MM.1S (cell line): Measurements from ENCODE around the gene TELO2.

Experiments used
- DNase-seq: peaks from one replicate; pipeline ENCODE4 v3.0.0-alpha.2; 2015
- H2AFZ ChIP-seq: fragments of 300-600 bp; sonication (generic); 2 replicates; pipeline ENCODE4 v1.6.0; 2016; ENCODE audit warnings: antibody characterized with exemption, low read length
- H3F3A ChIP-seq: fragments of 300-600 bp; sonication (generic); 2 replicates; pipeline ENCODE4 v1.6.1; 2016; ENCODE audit warnings: mild to moderate bottlenecking, antibody characterized with exemption, low read length, moderate library complexity, mixed read lengths; ENCODE audit not compliant: insufficient read depth
- H3K27ac ChIP-seq: fragments of 300-600 bp; sonication (generic); 2 replicates; pipeline ENCODE4 v1.5.1; 2016; ENCODE audit warnings: mild to moderate bottlenecking, low read length
- H3K27me3 ChIP-seq: fragments of 300-600 bp; sonication (generic); replicated peaks from 2 replicates; pipeline ENCODE4 v1.6.0; 2016; ENCODE audit warnings: low read length; ENCODE audit not compliant: insufficient read depth
- H3K36me3 ChIP-seq: fragments of 300-600 bp; sonication (generic); replicated peaks from 2 replicates; pipeline ENCODE4 v1.6.1; 2016; ENCODE audit warnings: mild to moderate bottlenecking, low read length, mixed read lengths; ENCODE audit not compliant: insufficient read depth
- H3K4me1 ChIP-seq: fragments of 300-600 bp; sonication (generic); 2 replicates; pipeline ENCODE4 v1.6.1; 2016; ENCODE audit warnings: low read length, mixed read lengths
- H3K4me2 ChIP-seq: fragments of 300-600 bp; sonication (generic); 2 replicates; pipeline ENCODE4 v1.6.0; 2016; ENCODE audit warnings: low read depth, low read length
- H3K4me3 ChIP-seq: fragments of 300-600 bp; sonication (generic); 2 replicates; pipeline ENCODE4 v1.5.1; 2016; ENCODE audit warnings: low read length, mixed read lengths
- H3K79me2 ChIP-seq: fragments of 300-600 bp; sonication (generic); 2 replicates; pipeline ENCODE4 v1.6.1; 2016; ENCODE audit warnings: mixed run types, low read length, mixed read lengths
- H3K9ac ChIP-seq: fragments of 300-600 bp; sonication (generic); 2 replicates; pipeline ENCODE4 v1.6.1; 2016; ENCODE audit warnings: low read length, mixed read lengths
- H3K9me2 ChIP-seq: fragments of 300-600 bp; sonication (generic); replicated peaks from 2 replicates; pipeline ENCODE4 v1.6.1; 2016; ENCODE audit warnings: mild to moderate bottlenecking, low read length, mixed read lengths; ENCODE audit not compliant: insufficient read depth
- H3K9me3 ChIP-seq: fragments of 300-600 bp; sonication (generic); replicated peaks from 2 replicates; pipeline ENCODE4 v1.6.1; 2016; ENCODE audit warnings: mild to moderate bottlenecking, low read length, mixed read lengths; ENCODE audit not compliant: insufficient read depth
- H4K20me1 ChIP-seq: fragments of 300-600 bp; sonication (generic); 2 replicates; pipeline ENCODE4 v1.6.1; 2016; ENCODE audit warnings: mild to moderate bottlenecking, low read length, moderate library complexity, mixed read lengths; ENCODE audit not compliant: insufficient read depth
- CTCF ChIP-seq: fragments of 300-600 bp; sonication (generic); IDR thresholded peaks from 2 replicates; pipeline ENCODE4 v1.5.1; 2016; ENCODE audit warnings: antibody characterized with exemption, low read length, mixed read lengths
- EZH2 ChIP-seq: fragments of 300-600 bp; sonication (generic); optimal IDR thresholded peaks from 2 replicates; pipeline ENCODE3; 2017; ENCODE audit warnings: low read depth, mild to moderate bottlenecking, antibody characterized with exemption, low read length, mixed read lengths
- EZH2phosphoT487 ChIP-seq: fragments of 300-600 bp; sonication (generic); IDR thresholded peaks from 2 replicates; pipeline ENCODE4 v1.6.1; 2018; ENCODE audit warnings: antibody characterized with exemption, low read length

TELO2 gene

GRCh38 chr16:1540556-1540855, 47.3 kb downstream of the TELO2 start:
- no peaks in the 10 kb centered on the region for H3K79me2 ChIP-seq
- H3K4me1 ChIP-seq = peaks cover 13% of the 10 kb centered on the region

GRCh38 chr16:1541293-1542165, 48.4 kb downstream of the TELO2 start:
- Histone ChIP-seq H3F3A (no peaks in the 10 kb centered on the region), H2AFZ (no peak overlapping the region), H3K4me3 (no peak overlapping the region), H3K9me3 (no peaks in the 10 kb centered on the region), H3K79me2 (no peaks in the 10 kb centered on the region), H3K36me3 (no peaks in the 10 kb centered on the region), H4K20me1 (no peaks in the 10 kb centered on the region), H3K4me2 (no peak overlapping the region), H3K4me1 (peaks cover 16% of the 10 kb centered on the region), H3K27me3 (peaks cover 14% of the 10 kb centered on the region), H3K9me2 (no peaks in the 10 kb centered on the region), H3K27ac (no peak overlapping the region), H3K9ac (no peak overlapping the region)
- no peak for DNase-seq
- TF ChIP-seq CTCF = no peak
- TF ChIP-seq EZH2phosphoT487 = no peak
- TF ChIP-seq EZH2 = no peak

More at GRCh38 chr16:1540556-1540855, 47.3 kb downstream of the TELO2 start:
- no peak overlapping the region for H2AFZ ChIP-seq
- TF ChIP-seq CTCF (no peak), EZH2phosphoT487 (no peak), EZH2 (no peak)
- H3K36me3 ChIP-seq = no peaks in the 10 kb centered on the region
- no peak overlapping the region for H3K4me3 ChIP-seq
- H3K9me2 ChIP-seq = no peaks in the 10 kb centered on the region
- H3K27me3 ChIP-seq = peaks cover 24% of the 10 kb centered on the region
- H3K27ac ChIP-seq = no peak overlapping the region
- H3K4me2 ChIP-seq = no peak overlapping the region
- no peak for DNase-seq
- H3K9ac ChIP-seq = no peak overlapping the region
- H3K9me3 ChIP-seq = no peaks in the 10 kb centered on the region
- no peaks in the 10 kb centered on the region for H4K20me1 ChIP-seq
- H3F3A ChIP-seq = no peaks in the 10 kb centered on the region

- H2AFZ ChIP-seq = no peak overlapping the region
- H3K9ac ChIP-seq = no peak overlapping the region
- no peaks in the 10 kb centered on the region for H3K9me2 ChIP-seq
- no peak overlapping the region for H3K27ac ChIP-seq
- H3K9me3 ChIP-seq = no peaks in the 10 kb centered on the region
- no peak for TF ChIP-seq CTCF
- TF ChIP-seq EZH2 = no peak
- no peak for TF ChIP-seq EZH2phosphoT487
- H3K4me1 ChIP-seq = peaks cover 16% of the 10 kb centered on the region
- no peaks in the 10 kb centered on the region for H3K36me3 ChIP-seq
- no peak for DNase-seq
- H3K4me2 ChIP-seq = no peak overlapping the region
- no peaks in the 10 kb centered on the region for H3F3A ChIP-seq
- H3K79me2 ChIP-seq = no peaks in the 10 kb centered on the region
- H4K20me1 ChIP-seq = no peaks in the 10 kb centered on the region
- peaks cover 8% of the 10 kb centered on the region for H3K27me3 ChIP-seq
- no peak overlapping the region for H3K4me3 ChIP-seq
These were observed 49.0 kb downstream of the TELO2 start for GRCh38 chr16:1542166-1542500.
